HEK293T (cell line): ENCODE measurements around the gene PDE10A.
"Not testable (repeated sequence)": the region's sequence is repeated elsewhere in the genome, so short reads cannot be mapped to it uniquely, and the experiment has no call there.

Experiments used
- CTCF ChIA-PET: fragments of 350-600 bp; formaldehyde crosslinking; extraction: SDS; loops from one replicate; lab custom pipeline; 2021; ENCODE audit warnings: antibody characterized with exemption, inconsistent platforms; lab: Yijun Ruan, JAX
- POLR2A ChIA-PET: fragments of 350-600 bp; formaldehyde crosslinking; extraction: SDS; loops from one replicate; lab custom pipeline; 2020; ENCODE audit warnings: antibody characterized with exemption, inconsistent platforms; lab: Yijun Ruan, JAX
- DNase-seq: peaks from one replicate; pipeline ENCODE4 v3.0.0; 2012; ENCODE audit warnings: mixed read lengths; ENCODE audit errors: extremely low spot score
- ARNT ChIP-seq: fragments of 450-650 bp; IDR thresholded peaks from 2 replicates; pipeline ENCODE4 v1.6.1; 2017; ENCODE audit warnings: mild to moderate bottlenecking
- BHLHE40 ChIP-seq: fragments of 450-650 bp; IDR thresholded peaks from 2 replicates; pipeline ENCODE4 v1.6.1; 2016; ENCODE audit warnings: mild to moderate bottlenecking, moderate library complexity, borderline replicate concordance
- CTBP1 ChIP-seq: fragments of 450-650 bp; IDR thresholded peaks from 2 replicates; pipeline ENCODE4 v1.6.1; 2016; ENCODE audit warnings: borderline replicate concordance
- ELF4 ChIP-seq: fragments of 450-650 bp; IDR thresholded peaks from 2 replicates; pipeline ENCODE4 v1.6.1; 2017; ENCODE audit warnings: antibody characterized with exemption
- FOXA1 ChIP-seq: fragments of 450-650 bp; IDR thresholded peaks from 2 replicates; pipeline ENCODE4 v1.6.1; 2016; ENCODE audit warnings: mild to moderate bottlenecking
- FOXK2 ChIP-seq: fragments of 450-650 bp; IDR thresholded peaks from 2 replicates; pipeline ENCODE4 v1.6.1; 2016; ENCODE audit warnings: mild to moderate bottlenecking
- FOXM1 ChIP-seq: fragments of 450-650 bp; IDR thresholded peaks from 2 replicates; pipeline ENCODE4 v1.6.1; 2017; ENCODE audit warnings: mild to moderate bottlenecking, borderline replicate concordance
- HDGF ChIP-seq: fragments of 450-650 bp; IDR thresholded peaks from 2 replicates; pipeline ENCODE4 v1.6.1; 2017; ENCODE audit warnings: antibody characterized with exemption, borderline replicate concordance
- L3MBTL2 ChIP-seq: fragments of 450-650 bp; conservative IDR thresholded peaks from 2 replicates; pipeline ENCODE4 v1.6.1; 2016; ENCODE audit warnings: mild to moderate bottlenecking
- LEF1 ChIP-seq: fragments of 450-650 bp; IDR thresholded peaks from 2 replicates; pipeline ENCODE4 v1.6.1; 2017; ENCODE audit warnings: mild to moderate bottlenecking, borderline replicate concordance
- NFRKB ChIP-seq: fragments of 450-650 bp; IDR thresholded peaks from 2 replicates; pipeline ENCODE4 v1.6.1; 2016; ENCODE audit warnings: mild to moderate bottlenecking, moderate library complexity
- SP1 ChIP-seq: fragments of 450-650 bp; IDR thresholded peaks from 2 replicates; pipeline ENCODE4 v1.6.1; 2017
- SUZ12 ChIP-seq: fragments of 450-650 bp; IDR thresholded peaks from 2 replicates; pipeline ENCODE4 v1.6.1; 2016; ENCODE audit warnings: mild to moderate bottlenecking
- TARDBP ChIP-seq: fragments of 450-650 bp; IDR thresholded peaks from 2 replicates; pipeline ENCODE4 v1.6.1; 2016
- ZNF384 ChIP-seq: fragments of 450-650 bp; IDR thresholded peaks from 2 replicates; pipeline ENCODE4 v1.6.1; 2016
- TF ChIP-seq, protein P1 (sequence below): fragments of 450-650 bp; IDR thresholded peaks from 2 replicates; pipeline ENCODE4 v1.6.1; 2016

Gene PDE10A

DNA sequence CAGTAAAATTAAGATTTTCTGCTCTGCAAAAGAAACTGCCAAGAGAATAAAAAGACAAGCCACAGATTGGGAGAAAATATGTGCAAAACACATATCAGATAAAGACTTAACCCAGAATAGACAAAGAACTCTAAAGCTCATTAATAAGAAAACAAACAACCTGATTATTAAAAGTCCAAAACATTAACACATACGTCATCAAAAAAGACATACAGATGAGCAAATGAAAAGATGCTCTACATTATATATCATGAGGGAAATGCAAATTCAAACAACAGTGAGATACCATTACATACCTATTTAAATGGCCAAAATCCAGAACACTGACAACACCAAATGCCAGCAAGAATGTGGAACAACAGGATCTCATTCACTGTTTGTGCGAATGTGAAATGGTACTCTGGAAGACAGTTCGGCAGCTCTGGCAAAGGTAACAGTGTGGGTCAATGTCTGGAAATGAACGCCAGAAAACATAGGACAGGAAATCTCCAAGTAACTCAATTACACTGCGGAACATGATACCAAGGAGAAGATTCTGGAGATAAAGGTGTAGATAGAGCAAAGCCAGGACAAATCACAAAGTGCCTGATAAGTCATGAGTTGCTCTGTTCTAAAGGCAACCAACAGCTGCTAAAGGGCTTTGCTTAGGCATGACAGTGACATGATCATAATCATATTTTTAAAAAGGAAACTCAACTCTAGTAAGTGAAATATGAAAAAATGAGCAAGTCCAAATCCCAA is 96.8 kb downstream of the PDE10A start:
- no peak for TF ChIP-seq TARDBP
- TF ChIP-seq ARNT, result no peak
- ChIA-PET POLR2A (no interaction called here), CTCF (no interaction called here)
- no peak for DNase-seq

DNA sequence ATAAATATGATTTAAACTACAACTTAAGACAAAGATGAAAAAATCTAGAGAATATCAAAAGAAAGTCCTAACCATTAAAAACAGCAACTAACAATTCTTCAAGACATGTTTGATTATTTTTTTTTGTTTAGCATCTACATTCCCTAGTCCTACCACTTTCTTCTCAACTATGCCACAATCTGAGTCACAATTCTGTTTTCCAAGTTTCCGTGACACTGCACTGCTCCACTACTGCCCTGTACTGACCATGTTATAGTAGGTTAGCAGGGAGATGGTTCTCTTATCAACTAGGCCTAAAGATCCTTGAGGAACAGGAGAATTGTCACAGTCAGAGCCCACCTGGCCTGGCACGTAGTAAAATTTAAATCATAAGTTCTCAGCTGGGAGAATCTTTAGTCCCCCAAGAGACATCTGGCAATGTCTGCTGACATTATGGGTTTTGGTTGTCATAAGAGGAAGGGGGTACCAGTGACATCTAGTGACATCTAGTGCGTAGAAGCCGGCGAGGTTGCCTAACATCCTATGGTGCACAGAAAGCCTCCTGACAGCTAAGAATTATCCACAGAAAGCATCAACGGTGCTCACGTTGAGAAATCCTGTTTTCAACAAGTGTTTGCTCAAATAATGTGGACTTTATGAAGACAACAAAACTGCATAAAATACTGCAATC is 100.5 kb downstream of the PDE10A start:
- DNase-seq, result no peak
- TF ChIP-seq LEF1 (no peak), CTBP1 (no peak), SUZ12 (no peak), ELF4 (no peak), SP1 (no peak), FOXA1 (no peak), BHLHE40 (no peak), ARNT (no peak)
- TF ChIP-seq, protein P1, sequence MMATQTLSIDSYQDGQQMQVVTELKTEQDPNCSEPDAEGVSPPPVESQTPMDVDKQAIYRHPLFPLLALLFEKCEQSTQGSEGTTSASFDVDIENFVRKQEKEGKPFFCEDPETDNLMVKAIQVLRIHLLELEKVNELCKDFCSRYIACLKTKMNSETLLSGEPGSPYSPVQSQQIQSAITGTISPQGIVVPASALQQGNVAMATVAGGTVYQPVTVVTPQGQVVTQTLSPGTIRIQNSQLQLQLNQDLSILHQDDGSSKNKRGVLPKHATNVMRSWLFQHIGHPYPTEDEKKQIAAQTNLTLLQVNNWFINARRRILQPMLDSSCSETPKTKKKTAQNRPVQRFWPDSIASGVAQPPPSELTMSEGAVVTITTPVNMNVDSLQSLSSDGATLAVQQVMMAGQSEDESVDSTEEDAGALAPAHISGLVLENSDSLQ, result no peak
- CTCF ChIA-PET, result no interaction called here
- POLR2A ChIA-PET, result no interaction called here

DNA sequence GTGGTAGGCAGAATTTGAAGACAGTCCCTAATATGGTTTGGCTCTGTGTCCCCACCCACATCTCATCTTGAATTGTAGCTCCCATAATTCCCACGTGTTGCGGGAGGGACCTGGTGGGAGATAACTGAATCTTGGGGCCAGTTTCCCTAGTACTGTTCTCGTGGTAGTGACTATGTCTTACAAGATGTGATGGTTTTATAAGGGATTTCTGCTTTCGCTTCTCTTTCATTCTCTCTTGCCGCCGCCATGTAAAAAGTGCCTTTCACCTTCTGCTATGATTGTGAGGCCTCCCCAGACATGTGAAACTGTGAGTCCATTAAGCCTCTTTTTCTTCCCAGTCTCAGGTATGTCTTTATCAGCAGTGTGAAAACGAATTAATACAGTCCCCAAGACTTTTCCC is 103.4 kb downstream of the PDE10A start:
- POLR2A ChIA-PET, result no interaction called here
- CTCF ChIA-PET, result no interaction called here
- no peak for TF ChIP-seq L3MBTL2
- TF ChIP-seq ZNF384, result no peak
- TF ChIP-seq SP1, result no peak
- no peak for TF ChIP-seq ARNT
- no peak for TF ChIP-seq TARDBP
- no peak for TF ChIP-seq FOXA1
- DNase-seq, result no peak

GRCh38 chr6:165558097-165558496 is 104.9 kb downstream of the PDE10A start:
- DNase-seq, CTCF ChIA-PET, POLR2A ChIA-PET: not testable (repeated sequence)

DNA sequence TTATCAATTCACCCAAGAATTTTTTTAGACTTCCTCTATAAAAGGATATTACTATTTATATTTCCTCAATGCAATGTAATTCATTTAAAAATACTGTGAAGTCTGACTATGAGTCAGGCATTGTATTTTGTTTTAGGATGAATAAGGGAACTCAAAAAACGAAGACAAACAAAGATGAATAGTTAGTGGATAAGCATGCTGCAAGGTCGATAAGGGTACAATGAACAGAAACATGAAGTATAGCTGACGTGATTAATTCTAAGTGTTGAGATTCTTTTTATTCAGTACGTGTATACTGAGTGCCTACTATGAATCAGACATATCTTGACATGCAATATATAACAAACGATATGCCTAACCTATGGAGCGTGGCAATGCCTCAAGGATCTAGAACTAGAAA is 105.4 kb downstream of the PDE10A start:
- POLR2A ChIA-PET, result no interaction called here
- CTCF ChIA-PET, result no interaction called here
- DNase-seq, result no peak
- TF ChIP-seq ZNF384, result no peak
- TF ChIP-seq BHLHE40, result no peak
- TF ChIP-seq, protein P1, result no peak
- no peak for TF ChIP-seq ELF4
- TF ChIP-seq LEF1, result no peak
- TF ChIP-seq CTBP1, result no peak
- TF ChIP-seq TARDBP, result no peak
- TF ChIP-seq SUZ12, result no peak
- no peak for TF ChIP-seq FOXK2
- TF ChIP-seq FOXM1, result no peak
- no peak for TF ChIP-seq SP1
- TF ChIP-seq FOXA1, result no peak
- no peak for TF ChIP-seq ARNT
- TF ChIP-seq L3MBTL2, result no peak
- TF ChIP-seq NFRKB, result no peak

- TF ChIP-seq CTBP1 (no peak), HDGF (no peak), FOXA1 (no peak), FOXK2 (no peak), LEF1 (no peak), NFRKB (no peak), L3MBTL2 (no peak), ELF4 (no peak), FOXM1 (no peak), TARDBP (no peak)
- TF ChIP-seq, protein P1, result no peak
- ChIA-PET CTCF (no interaction called here), POLR2A (no interaction called here)
- no peak for DNase-seq
Measured at GRCh38 chr6:165556116-165556843, 106.8 kb downstream of the PDE10A start.

- DNase-seq, CTCF ChIA-PET, POLR2A ChIA-PET: not testable (repeated sequence)
Measured at GRCh38 chr6:165554644-165555043, 108.4 kb downstream of the PDE10A start.
